ENCODE results near the gene RBM23. TPM values are rescaled to one million over a fixed set of nuclear protein-coding genes. Genes with fewer than 3 reads are reported as not detected.

The RBM23 gene
- total RNA-seq, 1 experiment from 2014 or later, result 70.0 TPM

GRCh38 chr14:22901799-22902198 lies 17.1 kb downstream of the RBM23 start:
- intact Hi-C loops (cut with micrococcal nuclease; ENCODE audit: unreplicated experiment), result no loop called here
- ChIA-PET POLR2A (interaction anchor here (0.6 kb wide), 1 partner anchor 29 kb away, joined by 3 read pairs; no protein-coding TSS in a partner anchor), CTCF (interaction anchor here (0.7 to 1.1 kb wide), 2 partner anchors 30 to 49 kb away, joined by 3 to 4 read pairs; no protein-coding TSS in a partner anchor)
- no peak overlapping the region for H3K27ac Mint-ChIP-seq (ENCODE audit: unreplicated experiment)
- no TSS peak for BruUV-seq (replicated peaks)
- no peak for TF ChIP-seq CTCF (IDR thresholded peaks at IDR 0.05; ENCODE audit: insufficient read depth in 1 of 2, low read depth in 1 of 2, low read length in 1 of 2, severe bottlenecking in 1 of 2, unreplicated experiment in 1 of 2)
- H3K4me1 Mint-ChIP-seq (ENCODE audit: low read depth, unreplicated experiment), result no peaks in the 10 kb centered on the region
- no peak for DNase-seq
- H3K4me1 ChIP-seq, result 0 out of 2 replicates have a peak, but pooled peaks cover 7% of the 10 kb centered on the region
- H3K4me3 ChIP-seq (ENCODE audit: low read depth, low read length), result no peak overlapping the region
- no peaks in the 10 kb centered on the region for H3K27me3 Mint-ChIP-seq (ENCODE audit: insufficient read depth, unreplicated experiment)
- H3K36me3 ChIP-seq (ENCODE audit: control insufficient read depth, insufficient read depth, low read length), result peaks cover 10% of the 10 kb centered on the region
- H3K27me3 ChIP-seq (replicated peaks; ENCODE audit: control insufficient read depth, insufficient read depth, low read length), result no peaks in the 10 kb centered on the region
- no peaks in the 10 kb centered on the region for H3K9me3 ChIP-seq
- peaks cover 56% of the 10 kb centered on the region for H3K36me3 Mint-ChIP-seq (ENCODE audit: insufficient read depth, unreplicated experiment)
- no peaks in the 10 kb centered on the region for H3K9me3 Mint-ChIP-seq (ENCODE audit: unreplicated experiment)
- H3K4me3 Mint-ChIP-seq (ENCODE audit: unreplicated experiment), result no peak overlapping the region

- intact Hi-C loops (cut with micrococcal nuclease; ENCODE audit: unreplicated experiment), result loop anchor here (1.0 kb wide), 3 partner anchors 28 to 343 kb away; no protein-coding TSS in a partner anchor
- peaks cover 10% of the 10 kb centered on the region for H3K36me3 ChIP-seq (ENCODE audit: control insufficient read depth, insufficient read depth, low read length)
- no peaks in the 10 kb centered on the region for H3K9me3 ChIP-seq
- no TSS peak for BruUV-seq (replicated peaks)
- H3K9me3 Mint-ChIP-seq (ENCODE audit: unreplicated experiment), result no peaks in the 10 kb centered on the region
- H3K27me3 Mint-ChIP-seq (ENCODE audit: insufficient read depth, unreplicated experiment), result no peaks in the 10 kb centered on the region
- H3K4me1 ChIP-seq, result 0 out of 2 replicates have a peak, but pooled peaks cover 7% of the 10 kb centered on the region
- peak; percentile 46 to 70 for TF ChIP-seq CTCF (IDR thresholded peaks at IDR 0.05; ENCODE audit: insufficient read depth in 1 of 2, low read depth in 1 of 2, low read length in 1 of 2, severe bottlenecking in 1 of 2, unreplicated experiment in 1 of 2)
- H3K27ac Mint-ChIP-seq (ENCODE audit: unreplicated experiment), result no peak overlapping the region
- no peaks in the 10 kb centered on the region for H3K4me1 Mint-ChIP-seq (ENCODE audit: low read depth, unreplicated experiment)
- DNase-seq, result peak; percentile 57 to 64
- H3K36me3 Mint-ChIP-seq (ENCODE audit: insufficient read depth, unreplicated experiment), result peaks cover 40% of the 10 kb centered on the region
- ChIA-PET CTCF (interaction anchor here (0.6 to 1.6 kb wide), 18 partner anchors 10 to 330 kb away, joined by 3 to 10 read pairs (median 4); partner anchors contain the start of genes LRP10 and RBM23), POLR2A (interaction anchor here (0.6 kb wide), 1 partner anchor 28 kb away, joined by 3 read pairs; no protein-coding TSS in a partner anchor)
- no peak overlapping the region for H3K4me3 ChIP-seq (ENCODE audit: low read depth, low read length)
- H3K4me3 Mint-ChIP-seq (ENCODE audit: unreplicated experiment), result no peak overlapping the region
- H3K27me3 ChIP-seq (replicated peaks; ENCODE audit: control insufficient read depth, insufficient read depth, low read length), result no peaks in the 10 kb centered on the region
Observed at GRCh38 chr14:22900081-22900799, 18.7 kb downstream of the RBM23 start.

GRCh38 chr14:22898302-22899090 lies 20.5 kb downstream of the RBM23 start:
- H3K36me3 Mint-ChIP-seq (ENCODE audit: insufficient read depth, unreplicated experiment), result peaks cover 23% of the 10 kb centered on the region
- Histone ChIP-seq H3K27me3 (replicated peaks; ENCODE audit: control insufficient read depth, insufficient read depth, low read length) (no peaks in the 10 kb centered on the region), H3K36me3 (ENCODE audit: control insufficient read depth, insufficient read depth, low read length) (peaks cover 7% of the 10 kb centered on the region), H3K4me3 (ENCODE audit: low read depth, low read length) (no peak overlapping the region), H3K4me1 (0 out of 2 replicates have a peak, but pooled peaks cover 7% of the 10 kb centered on the region), H3K9me3 (no peaks in the 10 kb centered on the region)
- intact Hi-C loops (cut with micrococcal nuclease; ENCODE audit: unreplicated experiment), result no loop called here
- no peak overlapping the region for H3K4me3 Mint-ChIP-seq (ENCODE audit: unreplicated experiment)
- no peak for DNase-seq
- H3K9me3 Mint-ChIP-seq (ENCODE audit: unreplicated experiment), result no peaks in the 10 kb centered on the region
- ChIA-PET POLR2A (no interaction called here), CTCF (no interaction called here)
- H3K27me3 Mint-ChIP-seq (ENCODE audit: insufficient read depth, unreplicated experiment), result no peaks in the 10 kb centered on the region
- no TSS peak for BruUV-seq (replicated peaks)
- no peak for TF ChIP-seq CTCF (IDR thresholded peaks at IDR 0.05; ENCODE audit: insufficient read depth in 1 of 2, low read depth in 1 of 2, low read length in 1 of 2, severe bottlenecking in 1 of 2, unreplicated experiment in 1 of 2)
- no peaks in the 10 kb centered on the region for H3K4me1 Mint-ChIP-seq (ENCODE audit: low read depth, unreplicated experiment)
- no peak overlapping the region for H3K27ac Mint-ChIP-seq (ENCODE audit: unreplicated experiment)

Measured in Caco-2 (cell line).